GM06990 (cell line): Measurements from ENCODE around the gene TRAPPC13.
"Not testable (repeated sequence)": the region's sequence is repeated elsewhere in the genome, so short reads cannot be mapped to it uniquely, and the experiment has no call there.

Experiments used
- DNase-seq: peaks from one replicate; pipeline ENCODE4 v3.0.0-alpha.2; 2011; ENCODE audit not compliant: insufficient read length; ENCODE audit errors: extremely low read depth
- H3K27me3 ChIP-seq: replicated peaks from 2 replicates; pipeline ENCODE4 v1.6.0; 2011; ENCODE audit warnings: low read length; ENCODE audit not compliant: control insufficient read depth, insufficient read depth
- H3K36me3 ChIP-seq: 2 replicates; pipeline ENCODE4 v1.5.1; 2011; ENCODE audit warnings: low read length; ENCODE audit not compliant: control insufficient read depth, insufficient read depth
- H3K4me3 ChIP-seq: replicated peaks from 2 replicates; pipeline ENCODE4 v1.5.1; 2011; ENCODE audit warnings: low read depth, mild to moderate bottlenecking, control low read depth, low read length
- CTCF ChIP-seq: IDR thresholded peaks from 2 replicates; pipeline ENCODE4 v1.5.1; 2011; ENCODE audit warnings: low read length, control low read depth, mild to moderate bottlenecking, inconsistent platforms; ENCODE audit not compliant: insufficient read depth, poor library complexity, severe bottlenecking

Gene TRAPPC13

DNA sequence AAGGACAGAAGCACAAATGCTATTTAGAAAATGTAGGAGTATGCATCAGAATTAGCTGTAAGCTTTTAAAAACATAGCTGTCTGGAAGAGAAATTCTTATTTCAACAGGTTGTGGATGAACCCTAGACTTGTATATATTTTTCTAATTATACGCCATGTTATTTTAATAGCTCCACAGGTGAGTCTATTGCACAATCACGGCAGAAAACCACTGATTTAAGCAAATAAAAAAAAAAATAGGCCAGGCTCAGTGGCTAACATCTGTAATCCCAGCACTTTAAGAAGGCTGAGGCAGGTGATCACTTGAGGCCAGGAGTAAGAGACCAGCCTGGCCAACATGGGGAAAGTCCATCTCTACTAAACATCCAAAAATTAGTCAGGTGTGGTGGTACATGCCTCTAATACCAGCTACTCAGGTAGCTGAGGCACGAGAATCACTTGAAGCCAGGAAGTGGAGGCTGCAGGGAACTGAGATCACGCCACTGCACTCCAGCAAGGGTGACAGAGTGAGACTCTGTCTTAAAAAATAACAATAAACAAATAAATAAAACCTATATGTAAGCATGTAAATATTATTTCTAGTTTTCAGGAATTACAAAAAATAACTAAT is 12.4 kb upstream of the TRAPPC13 start:
- TF ChIP-seq CTCF, result no peak
- no peak for DNase-seq
- no peaks in the 10 kb centered on the region for H3K27me3 ChIP-seq
- no peak overlapping the region for H3K4me3 ChIP-seq
- no peaks in the 10 kb centered on the region; the same call in 1 of the 2 replicates for H3K36me3 ChIP-seq

DNA sequence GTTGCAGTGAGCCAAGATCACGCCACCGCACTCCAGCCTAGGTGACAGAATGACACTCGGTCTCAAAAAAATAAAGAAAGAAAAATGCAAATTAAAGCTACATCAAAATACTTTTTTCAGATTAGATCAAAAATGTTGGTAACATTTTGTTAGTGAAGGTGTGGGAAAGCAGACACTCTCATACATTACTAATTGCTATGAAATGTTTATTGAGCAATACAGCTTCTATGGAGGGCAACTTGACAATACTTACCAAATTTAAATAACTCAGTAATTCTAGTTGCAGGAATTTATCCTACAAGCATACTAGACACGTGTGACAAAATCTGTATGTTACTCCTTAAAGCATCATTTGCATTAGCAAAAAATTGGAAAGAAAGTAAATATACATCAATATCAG is 4.8 kb upstream of the TRAPPC13 start:
- no peak overlapping the region for H3K4me3 ChIP-seq
- H3K36me3 ChIP-seq, result no peaks in the 10 kb centered on the region
- DNase-seq, result no peak
- TF ChIP-seq CTCF, result no peak
- no peaks in the 10 kb centered on the region for H3K27me3 ChIP-seq

DNA sequence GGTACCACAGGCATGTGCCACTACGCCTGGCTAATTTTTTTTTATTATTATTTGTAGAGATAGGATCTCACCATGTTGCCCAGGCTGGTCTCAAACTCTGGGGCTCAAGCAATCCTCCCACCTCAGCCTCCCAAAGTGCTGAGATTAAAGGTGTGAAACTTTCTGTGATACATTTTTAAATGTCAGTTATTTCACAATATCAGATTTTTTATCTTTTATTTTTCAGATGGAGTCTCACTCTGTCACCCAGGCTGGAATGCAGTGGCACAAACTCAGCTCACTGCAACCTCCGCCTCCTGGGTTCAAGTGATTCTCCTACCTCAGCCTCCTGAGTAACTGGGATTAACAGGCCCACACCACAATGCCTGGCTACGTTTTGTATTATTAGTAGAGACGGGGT is 2.9 kb upstream of the TRAPPC13 start:
- DNase-seq, H3K4me3 ChIP-seq, H3K36me3 ChIP-seq, H3K27me3 ChIP-seq: not testable (repeated sequence)

DNA sequence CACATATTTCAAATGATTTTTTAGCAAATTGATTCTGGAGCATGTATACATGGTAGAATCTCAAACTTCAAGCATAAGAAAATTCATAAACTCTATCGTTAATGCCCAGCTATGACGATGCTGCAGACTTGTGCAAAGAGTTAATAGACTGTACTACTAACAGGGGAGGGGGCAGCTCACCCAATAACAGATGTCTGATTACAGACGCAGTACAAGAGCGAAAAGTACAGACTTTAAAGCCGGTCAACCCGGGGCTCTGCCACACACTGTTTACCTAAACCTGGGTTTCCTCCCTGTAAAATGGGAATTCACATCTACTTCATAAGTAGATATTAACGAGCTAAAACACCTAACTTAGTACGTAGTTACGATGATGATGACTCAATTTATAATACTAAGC is 1.3 kb upstream of the TRAPPC13 start:
- Histone ChIP-seq H3K27me3 (no peaks in the 10 kb centered on the region), H3K36me3 (no peaks in the 10 kb centered on the region; the same call in none of the 2 replicates), H3K4me3 (peak overlapping the region; percentile 81)
- no peak for DNase-seq
- no peak for TF ChIP-seq CTCF

GRCh38 chr5:65624025-65624570 is 729 bp upstream of the TRAPPC13 start, which contains the start of gene TRIM23:
Gene TRIM23, minus strand, starts transcription at chr5:65624333. Its CDS starts 59 bp downstream, at chr5:65624274.
- TF ChIP-seq CTCF, result no peak
- Histone ChIP-seq H3K36me3 (no peaks in the 10 kb centered on the region; the same call in none of the 2 replicates), H3K4me3 (peak within 1 kb of the TSS; percentile 81), H3K27me3 (no peaks in the 10 kb centered on the region)
- peak; percentile 93 for DNase-seq

GRCh38 chr5:65625743-65626142 is 916 bp downstream of the TRAPPC13 start:
- H3K27me3 ChIP-seq, result no peaks in the 10 kb centered on the region
- no peaks in the 10 kb centered on the region; the same call in none of the 2 replicates for H3K36me3 ChIP-seq
- no peak for TF ChIP-seq CTCF
- H3K4me3 ChIP-seq, result peak overlapping the region; percentile 81
- no peak for DNase-seq
